ENCODE results near the gene MR1.

The MR1 gene

GRCh38 chr1:181102841-181103240, 69.1 kb downstream of the MR1 start:
- TF ChIP-seq CTCF (IDR thresholded peaks at IDR 0.05; ENCODE audit: low read depth, low read length), result no peak
- Histone ChIP-seq H3K9me3 (ENCODE audit: severe bottlenecking) (no peaks in the 10 kb centered on the region), H3K4me3 (ENCODE audit: low read depth, low read length) (no peak overlapping the region), H3K27me3 (ENCODE audit: insufficient read depth, low read depth, severe bottlenecking) (no peaks in the 10 kb centered on the region), H3K36me3 (no peaks in the 10 kb centered on the region), H3K27ac (no peak overlapping the region)
- DNase-seq, result no peak

- H3K27ac ChIP-seq, result no peak overlapping the region
- no peak overlapping the region for H3K4me3 ChIP-seq (ENCODE audit: low read depth, low read length)
- no peaks in the 10 kb centered on the region for H3K36me3 ChIP-seq
- H3K9me3 ChIP-seq (ENCODE audit: severe bottlenecking), result no peaks in the 10 kb centered on the region
- DNase-seq, result no peak
- H3K27me3 ChIP-seq (ENCODE audit: insufficient read depth, low read depth, severe bottlenecking), result no peaks in the 10 kb centered on the region
- no peak for TF ChIP-seq CTCF (IDR thresholded peaks at IDR 0.05; ENCODE audit: low read depth, low read length)
These were observed 69.6 kb downstream of the MR1 start for GRCh38 chr1:181103399-181103798.

- Histone ChIP-seq H3K9me3 (ENCODE audit: severe bottlenecking) (no peaks in the 10 kb centered on the region), H3K4me3 (ENCODE audit: low read depth, low read length) (peak overlapping the region; percentile 70), H3K27me3 (ENCODE audit: insufficient read depth, low read depth, severe bottlenecking) (no peaks in the 10 kb centered on the region), H3K36me3 (no peaks in the 10 kb centered on the region), H3K27ac (peak overlapping the region; percentile 79)
- TF ChIP-seq CTCF (IDR thresholded peaks at IDR 0.05; ENCODE audit: low read depth, low read length), result no peak
- no peak for DNase-seq
These were observed 70.4 kb downstream of the MR1 start for GRCh38 chr1:181104042-181104789.

- no peak for TF ChIP-seq CTCF (IDR thresholded peaks at IDR 0.05; ENCODE audit: low read depth, low read length)
These were observed 71.0 kb downstream of the MR1 start for GRCh38 chr1:181104790-181105133.

GRCh38 chr1:181105134-181106021, 71.6 kb downstream of the MR1 start:
- Histone ChIP-seq H3K9me3 (ENCODE audit: severe bottlenecking) (no peaks in the 10 kb centered on the region), H3K27me3 (ENCODE audit: insufficient read depth, low read depth, severe bottlenecking) (no peaks in the 10 kb centered on the region), H3K27ac (peak overlapping the region; percentile 79), H3K4me3 (ENCODE audit: low read depth, low read length) (peak overlapping the region; percentile 70), H3K36me3 (no peaks in the 10 kb centered on the region)
- DNase-seq, result peak; percentile 77
- TF ChIP-seq CTCF (IDR thresholded peaks at IDR 0.05; ENCODE audit: low read depth, low read length), result no peak

More at GRCh38 chr1:181104790-181105133, 71.0 kb downstream of the MR1 start:
- Histone ChIP-seq H3K27me3 (ENCODE audit: insufficient read depth, low read depth, severe bottlenecking) (no peaks in the 10 kb centered on the region), H3K36me3 (no peaks in the 10 kb centered on the region), H3K9me3 (ENCODE audit: severe bottlenecking) (no peaks in the 10 kb centered on the region), H3K27ac (peak overlapping the region; percentile 79), H3K4me3 (ENCODE audit: low read depth, low read length) (peak overlapping the region; percentile 70)
- DNase-seq, result peak; percentile 39

Measured in WERI-Rb-1 (cell line).